ENCODE data around the gene SNORC. TPM values are rescaled to one million over a fixed set of nuclear protein-coding genes. Genes with fewer than 3 reads are reported as not detected.

Gene SNORC
- polyA plus RNA-seq, 1 donor (not counting 4 experiments of a cell fraction or from before 2014, with no cell fraction given): 0.66 TPM

- no peak for FAIRE-seq
- no peaks in the 10 kb centered on the region for H3K9me1 ChIP-seq (ENCODE audit: control insufficient read depth, extremely low read depth, insufficient read depth, low read length)
- no peak overlapping the region for H3K4me3 ChIP-seq (ENCODE audit: control insufficient read depth in 2 of 3, extremely low read depth in 1 of 3, insufficient read depth in 2 of 3, low read depth in 1 of 3, low read length in 3 of 3)
- no peaks in the 10 kb centered on the region for H3K27me3 ChIP-seq (ENCODE audit: control insufficient read depth, extremely low read depth, insufficient read depth, low read length)
- no peak overlapping the region for H3K27ac ChIP-seq (ENCODE audit: control insufficient read depth, insufficient read depth, low read length)
- no peaks in the 10 kb centered on the region for H3K9me3 ChIP-seq (ENCODE audit: control insufficient read depth, low read depth, low read length)
- TF ChIP-seq EZH2 (IDR thresholded peaks at IDR 0.05; ENCODE audit: low read length) (no peak), CTCF (optimal IDR thresholded peaks at IDR 0.05 in 1 of 3, IDR thresholded peaks at IDR 0.05 in 1 of 3, conservative IDR thresholded peaks at IDR 0.05 in 1 of 3; ENCODE audit: extremely low read depth in 1 of 3, insufficient read depth in 2 of 3, low read length in 3 of 3) (no peak)
- no peak for DNase-seq (ENCODE audit: low read depth, low spot score)
- peaks cover 21 to 25% of the 10 kb centered on the region in 2 experiments for H3K36me3 ChIP-seq (ENCODE audit: control insufficient read depth in 2 of 2, extremely low read depth in 1 of 2, insufficient read depth in 2 of 2, low read length in 2 of 2)
- H2AFZ ChIP-seq (ENCODE audit: control insufficient read depth, low read length): no peak overlapping the region
- H4K20me1 ChIP-seq (ENCODE audit: control insufficient read depth, extremely low read depth, insufficient read depth, low read length): peaks cover 3% of the 10 kb centered on the region
- no peak overlapping the region for H3K9ac ChIP-seq (ENCODE audit: control insufficient read depth, extremely low read depth, insufficient read depth, low read length)
- dilution Hi-C loops (cut with MboI; ENCODE audit: extremely low pct_ligation_motif_present, low sequenced_read_pairs): no loop called here
- no peak overlapping the region for H3K4me2 ChIP-seq (ENCODE audit: control insufficient read depth, extremely low read depth, insufficient read depth, low read depth, low read length)
- H3K4me1 ChIP-seq (ENCODE audit: control insufficient read depth, extremely low read depth, insufficient read depth, low read length): peaks cover 20% of the 10 kb centered on the region
- no peaks in the 10 kb centered on the region for H3K79me2 ChIP-seq (ENCODE audit: control insufficient read depth, insufficient read depth, low read length)
Measured at GRCh38 chr2:232835687-232836208, 34.3 kb upstream of the SNORC start.

GRCh38 chr2:232836934-232837333 lies 33.1 kb upstream of the SNORC start:
- FAIRE-seq (no peak), DNase-seq (ENCODE audit: low read depth, low spot score) (no peak)
- H3K9ac ChIP-seq (ENCODE audit: control insufficient read depth, extremely low read depth, insufficient read depth, low read length): no peak overlapping the region
- peaks cover 3% of the 10 kb centered on the region for H4K20me1 ChIP-seq (ENCODE audit: control insufficient read depth, extremely low read depth, insufficient read depth, low read length)
- H3K36me3 ChIP-seq (ENCODE audit: control insufficient read depth in 2 of 2, extremely low read depth in 1 of 2, insufficient read depth in 2 of 2, low read length in 2 of 2): peaks cover 18% of the 10 kb centered on the region in 2 experiments
- dilution Hi-C loops (cut with MboI; ENCODE audit: extremely low pct_ligation_motif_present, low sequenced_read_pairs): no loop called here
- H3K27me3 ChIP-seq (ENCODE audit: control insufficient read depth, extremely low read depth, insufficient read depth, low read length): no peaks in the 10 kb centered on the region
- TF ChIP-seq EZH2 (IDR thresholded peaks at IDR 0.05; ENCODE audit: low read length) (no peak), CTCF (optimal IDR thresholded peaks at IDR 0.05 in 1 of 3, IDR thresholded peaks at IDR 0.05 in 1 of 3, conservative IDR thresholded peaks at IDR 0.05 in 1 of 3; ENCODE audit: extremely low read depth in 1 of 3, insufficient read depth in 2 of 3, low read length in 3 of 3) (no peak)
- no peak overlapping the region for H2AFZ ChIP-seq (ENCODE audit: control insufficient read depth, low read length)
- H3K27ac ChIP-seq (ENCODE audit: control insufficient read depth, insufficient read depth, low read length): no peak overlapping the region
- H3K9me1 ChIP-seq (ENCODE audit: control insufficient read depth, extremely low read depth, insufficient read depth, low read length): no peaks in the 10 kb centered on the region
- no peak overlapping the region for H3K4me3 ChIP-seq (ENCODE audit: control insufficient read depth in 2 of 3, extremely low read depth in 1 of 3, insufficient read depth in 2 of 3, low read depth in 1 of 3, low read length in 3 of 3)
- H3K79me2 ChIP-seq (ENCODE audit: control insufficient read depth, insufficient read depth, low read length): no peaks in the 10 kb centered on the region
- peaks cover 20% of the 10 kb centered on the region for H3K4me1 ChIP-seq (ENCODE audit: control insufficient read depth, extremely low read depth, insufficient read depth, low read length)
- no peaks in the 10 kb centered on the region for H3K9me3 ChIP-seq (ENCODE audit: control insufficient read depth, low read depth, low read length)
- no peak overlapping the region for H3K4me2 ChIP-seq (ENCODE audit: control insufficient read depth, extremely low read depth, insufficient read depth, low read depth, low read length)
